Rectal smooth muscle tissue (tissue), 1 donor: ENCODE results near the gene MRPS23.

Experiments used
- H3K27ac ChIP-seq: one replicate; pipeline ENCODE4 v1.7.0; 2013; ENCODE audit warnings: low read depth, low read length, inconsistent platforms
- H3K27me3 ChIP-seq: one replicate; pipeline ENCODE4 v1.7.0; 2013; ENCODE audit warnings: low read length; ENCODE audit not compliant: control insufficient read depth, insufficient read depth
- H3K36me3 ChIP-seq: one replicate; pipeline ENCODE4 v1.7.0; 2013; ENCODE audit warnings: low read length; ENCODE audit not compliant: control insufficient read depth, insufficient read depth
- H3K4me1 ChIP-seq: one replicate; pipeline ENCODE4 v1.7.0; 2013; ENCODE audit warnings: low read length; ENCODE audit not compliant: control insufficient read depth, insufficient read depth
- H3K4me3 ChIP-seq: one replicate; pipeline ENCODE4 v1.7.0; 2013; ENCODE audit warnings: low read length
- H3K9ac ChIP-seq: one replicate; pipeline ENCODE4 v1.7.0; 2013; ENCODE audit warnings: low read length

MRPS23 gene

DNA sequence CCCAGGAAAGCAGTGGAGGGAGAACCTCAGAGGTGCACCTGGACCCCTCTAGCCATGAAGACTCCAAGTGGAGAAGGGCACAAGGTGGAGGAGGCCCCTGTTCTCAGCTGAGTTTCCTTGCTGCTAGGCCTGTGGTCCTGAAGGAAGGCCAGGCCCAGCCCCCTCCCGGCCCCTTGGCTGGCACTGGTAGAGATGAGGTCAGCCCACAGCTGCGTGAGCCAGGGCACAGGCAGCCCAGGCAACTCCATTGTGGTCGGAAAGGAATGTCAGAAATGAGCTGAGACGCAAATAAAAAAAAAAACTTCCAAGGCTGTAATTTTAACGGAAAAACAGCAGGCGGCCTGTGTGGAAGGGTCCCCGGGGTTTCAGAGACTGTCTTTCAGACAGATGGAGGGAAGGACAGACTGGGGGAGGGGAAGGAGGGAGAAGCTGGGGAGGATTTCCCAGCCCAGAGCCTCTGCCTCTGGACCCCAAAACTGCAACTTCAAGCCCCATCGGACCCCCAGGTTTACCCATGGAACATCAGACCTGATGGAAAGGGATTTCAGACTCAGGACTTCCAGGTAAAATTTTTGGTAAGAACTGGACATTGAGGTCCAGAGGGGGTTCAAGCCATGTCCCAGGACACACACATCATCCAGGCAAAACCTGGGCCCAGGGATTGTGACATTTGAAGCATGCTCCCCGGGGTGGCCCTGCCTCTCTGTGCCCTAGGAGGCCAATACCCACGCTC, 25.6 kb upstream of the MRPS23 start:
- peaks cover 6% of the 10 kb centered on the region for H3K36me3 ChIP-seq
- no peaks in the 10 kb centered on the region for H3K27me3 ChIP-seq
- peak overlapping the region; percentile 93 for H3K27ac ChIP-seq
- no peak overlapping the region for H3K4me3 ChIP-seq
- peaks cover 73% of the 10 kb centered on the region for H3K4me1 ChIP-seq
- no peak overlapping the region for H3K9ac ChIP-seq

DNA sequence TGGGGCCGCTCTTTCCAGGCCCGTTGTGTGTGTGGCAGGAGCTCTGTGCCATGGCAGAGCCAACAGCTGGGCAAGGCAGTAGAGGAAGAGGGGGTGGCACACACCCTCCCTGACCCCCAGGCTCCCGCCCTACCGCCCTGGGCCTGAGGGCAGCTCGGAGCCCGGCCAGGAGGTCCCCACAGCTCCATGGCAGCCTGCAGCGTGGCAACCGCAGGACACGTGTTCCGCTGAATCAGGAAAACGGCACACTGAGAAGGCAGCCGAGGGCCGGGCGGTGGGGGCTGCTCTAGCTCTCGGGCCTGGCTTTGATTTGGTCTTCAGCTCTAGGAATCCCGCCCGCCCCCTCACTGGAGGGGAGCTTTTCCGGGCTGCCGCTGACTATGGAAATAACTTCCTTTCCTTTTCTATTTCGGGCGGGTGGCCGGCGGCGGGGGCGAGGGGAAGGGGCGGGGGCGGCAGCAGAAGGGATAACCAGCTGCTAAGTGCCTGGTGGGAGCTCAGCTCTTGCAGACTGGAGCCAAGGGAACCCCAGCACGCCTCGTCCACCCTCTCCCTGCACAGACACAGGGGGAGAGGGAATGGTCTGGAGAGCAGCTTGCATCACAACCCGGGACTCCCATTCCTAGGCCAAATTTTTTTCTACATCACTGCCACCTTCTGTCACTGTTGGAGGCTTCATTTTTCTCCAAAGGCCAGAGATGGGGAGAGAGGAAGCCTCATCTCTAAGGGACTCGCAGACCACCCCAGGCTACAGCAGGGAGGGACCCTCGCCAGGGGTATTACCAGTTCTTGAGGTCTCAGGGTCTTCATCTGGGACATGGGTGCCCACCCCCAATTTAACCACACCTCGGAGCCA, 24.8 kb upstream of the MRPS23 start:
- Histone ChIP-seq H3K27me3 (no peaks in the 10 kb centered on the region), H3K4me1 (peaks cover 68% of the 10 kb centered on the region), H3K4me3 (peak overlapping the region; percentile 4), H3K36me3 (peaks cover 8% of the 10 kb centered on the region), H3K27ac (peak overlapping the region; percentile 93), H3K9ac (no peak overlapping the region)

DNA sequence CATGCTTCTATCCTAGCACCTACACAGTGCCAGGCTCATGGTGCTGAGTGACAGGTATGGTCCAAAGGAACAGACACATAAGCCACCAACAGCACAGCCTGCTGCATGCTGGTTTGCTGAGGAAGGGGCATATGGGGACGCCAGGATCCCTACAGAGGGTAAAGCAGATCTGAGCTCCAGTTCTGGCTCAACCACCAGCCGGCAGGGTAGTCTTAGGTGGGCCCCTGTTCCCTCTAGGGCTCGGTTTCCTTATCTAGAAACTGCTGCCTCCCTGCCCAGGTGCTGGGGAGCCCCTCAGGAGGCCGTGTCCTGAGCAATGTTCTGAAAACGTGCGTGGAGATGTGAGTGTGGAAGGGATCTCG, 24.2 kb upstream of the MRPS23 start:
- peaks cover 68% of the 10 kb centered on the region for H3K4me1 ChIP-seq
- H3K9ac ChIP-seq: no peak overlapping the region
- H3K27me3 ChIP-seq: no peaks in the 10 kb centered on the region
- peaks cover 4% of the 10 kb centered on the region for H3K36me3 ChIP-seq
- H3K27ac ChIP-seq: peak overlapping the region; percentile 93
- H3K4me3 ChIP-seq: peak overlapping the region; percentile 4

DNA sequence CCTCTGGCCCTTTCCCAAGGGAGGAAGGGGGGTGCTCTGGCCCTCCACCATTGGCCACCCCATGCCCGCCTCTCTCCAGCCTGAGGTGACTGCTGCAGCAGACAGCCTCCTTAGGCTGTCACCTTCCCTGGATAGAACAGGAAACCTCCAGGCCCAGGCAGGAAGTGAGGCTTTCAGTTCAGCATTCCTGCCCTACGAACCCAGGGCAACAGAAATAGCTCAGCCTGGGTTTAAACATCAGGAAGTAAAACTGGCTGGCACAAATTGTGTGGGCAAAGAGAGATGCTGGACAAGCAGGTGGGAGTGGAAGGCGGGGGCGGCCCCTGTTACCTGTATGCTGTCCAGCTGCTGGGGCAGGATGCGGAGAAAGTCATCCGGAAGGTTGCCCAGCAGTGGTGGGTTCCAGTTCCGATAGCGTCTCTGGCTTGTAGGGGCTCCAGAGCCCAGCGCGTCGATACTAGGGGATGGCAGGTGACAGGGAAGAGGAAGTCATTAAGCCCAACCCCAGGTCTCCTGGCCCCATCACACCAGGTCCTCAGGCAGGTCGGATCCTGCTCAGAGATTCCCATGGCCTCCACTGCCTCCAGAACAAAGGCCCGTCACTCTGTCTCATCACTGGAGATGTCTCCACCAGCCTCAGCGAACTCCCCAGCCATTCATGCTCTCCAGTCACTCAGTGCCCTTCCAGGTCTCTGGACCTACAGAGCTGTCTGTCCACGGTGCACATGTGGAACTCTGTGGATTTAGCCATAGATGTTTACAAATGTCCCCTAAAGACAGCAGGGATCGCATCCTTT, 23.6 kb upstream of the MRPS23 start:
- Histone ChIP-seq H3K4me1 (peaks cover 70% of the 10 kb centered on the region), H3K27me3 (no peaks in the 10 kb centered on the region), H3K9ac (no peak overlapping the region), H3K36me3 (peaks cover 2% of the 10 kb centered on the region), H3K27ac (peak overlapping the region; percentile 93), H3K4me3 (no peak overlapping the region)

DNA sequence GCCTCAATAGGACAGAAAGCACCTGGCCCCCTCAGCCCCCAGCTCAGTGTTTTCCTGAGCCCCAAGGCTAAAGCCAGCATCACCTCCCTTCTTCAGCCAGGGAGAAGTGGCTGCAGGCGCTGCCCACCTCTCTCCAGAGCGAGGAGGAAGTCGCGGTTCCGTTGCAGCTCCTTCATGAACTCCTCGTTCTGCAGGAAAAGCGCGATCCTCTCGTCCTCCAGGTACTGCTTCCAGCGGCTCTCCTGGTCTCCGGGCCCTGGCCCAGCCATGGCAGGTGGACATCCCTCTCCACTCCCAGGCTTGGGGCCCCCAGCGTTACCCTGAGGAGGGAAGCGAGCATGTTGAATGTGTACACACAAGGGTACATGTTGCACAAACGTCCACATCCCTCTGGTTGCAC, 22.7 kb upstream of the MRPS23 start:
- no peaks in the 10 kb centered on the region for H3K27me3 ChIP-seq
- peaks cover 2% of the 10 kb centered on the region for H3K36me3 ChIP-seq
- H3K4me3 ChIP-seq: no peak overlapping the region
- no peak overlapping the region for H3K9ac ChIP-seq
- peak overlapping the region; percentile 57 for H3K27ac ChIP-seq
- H3K4me1 ChIP-seq: peaks cover 73% of the 10 kb centered on the region

DNA sequence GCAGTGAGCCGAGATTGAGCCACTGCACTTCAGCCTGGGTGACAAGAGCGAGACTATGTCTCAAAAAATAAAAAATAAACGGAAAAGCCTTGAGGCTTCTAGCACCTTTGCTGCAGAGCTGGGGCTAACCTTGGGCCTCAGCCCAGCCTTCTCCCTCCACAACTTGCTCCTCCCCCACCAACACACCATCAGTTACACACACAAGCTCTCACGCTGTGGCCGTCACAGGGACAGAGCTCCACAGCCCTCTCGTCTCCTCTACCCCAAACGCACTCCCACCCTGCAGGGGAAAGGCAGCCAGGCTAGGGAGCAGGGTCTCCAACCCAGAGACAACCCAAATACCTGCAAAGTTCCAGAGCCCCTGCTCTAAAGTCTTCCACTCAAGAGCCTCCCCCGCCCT, 22.0 kb upstream of the MRPS23 start:
- Histone ChIP-seq H3K4me3 (no peak overlapping the region), H3K9ac (no peak overlapping the region), H3K27me3 (no peaks in the 10 kb centered on the region), H3K4me1 (peaks cover 75% of the 10 kb centered on the region), H3K27ac (peak overlapping the region; percentile 57), H3K36me3 (peaks cover 2% of the 10 kb centered on the region)

DNA sequence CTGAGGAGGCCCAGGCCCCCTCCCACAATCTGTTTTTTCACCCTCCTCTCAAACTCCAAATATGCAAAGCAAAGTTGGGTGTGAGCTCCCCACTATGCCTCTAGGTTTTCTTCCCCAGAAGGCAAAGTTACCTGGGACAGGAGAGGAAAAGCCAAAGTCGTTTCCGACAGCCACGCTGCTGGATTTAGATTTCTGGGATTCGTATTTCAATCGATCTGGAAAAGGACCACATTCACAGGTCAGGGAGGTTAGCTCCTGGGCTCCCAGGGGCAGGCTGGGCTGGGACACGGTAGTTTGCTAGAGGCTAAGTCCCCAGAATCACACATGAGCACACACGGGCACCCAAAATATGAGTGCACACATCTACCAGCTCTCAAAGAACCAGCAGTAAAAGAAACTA, 21.3 kb upstream of the MRPS23 start:
- H3K27me3 ChIP-seq: no peaks in the 10 kb centered on the region
- H3K4me1 ChIP-seq: peaks cover 68% of the 10 kb centered on the region
- H3K9ac ChIP-seq: no peak overlapping the region
- H3K27ac ChIP-seq: no peak overlapping the region
- no peak overlapping the region for H3K4me3 ChIP-seq
- H3K36me3 ChIP-seq: peaks cover 2% of the 10 kb centered on the region

DNA sequence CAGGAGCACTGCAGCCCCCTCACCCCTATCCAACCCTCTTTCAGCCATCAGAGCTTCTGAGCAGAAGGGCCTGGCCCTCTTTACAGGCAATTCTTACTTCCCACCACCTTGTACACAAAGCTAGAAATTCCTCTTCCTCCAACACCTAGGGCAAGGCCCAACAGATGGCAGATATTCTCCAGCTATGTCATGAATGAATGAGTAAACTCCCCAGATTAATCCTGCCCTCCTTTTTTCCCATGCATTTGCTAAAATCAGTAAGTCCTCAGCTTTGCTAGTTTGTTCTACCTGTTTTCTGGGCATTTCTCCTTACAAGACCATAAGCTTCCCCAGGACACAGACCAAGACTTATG, 20.4 kb upstream of the MRPS23 start:
- H3K27me3 ChIP-seq: no peaks in the 10 kb centered on the region
- peaks cover 2% of the 10 kb centered on the region for H3K36me3 ChIP-seq
- peaks cover 60% of the 10 kb centered on the region for H3K4me1 ChIP-seq
- no peak overlapping the region for H3K4me3 ChIP-seq
- H3K27ac ChIP-seq: peak overlapping the region; percentile 86
- H3K9ac ChIP-seq: no peak overlapping the region

DNA sequence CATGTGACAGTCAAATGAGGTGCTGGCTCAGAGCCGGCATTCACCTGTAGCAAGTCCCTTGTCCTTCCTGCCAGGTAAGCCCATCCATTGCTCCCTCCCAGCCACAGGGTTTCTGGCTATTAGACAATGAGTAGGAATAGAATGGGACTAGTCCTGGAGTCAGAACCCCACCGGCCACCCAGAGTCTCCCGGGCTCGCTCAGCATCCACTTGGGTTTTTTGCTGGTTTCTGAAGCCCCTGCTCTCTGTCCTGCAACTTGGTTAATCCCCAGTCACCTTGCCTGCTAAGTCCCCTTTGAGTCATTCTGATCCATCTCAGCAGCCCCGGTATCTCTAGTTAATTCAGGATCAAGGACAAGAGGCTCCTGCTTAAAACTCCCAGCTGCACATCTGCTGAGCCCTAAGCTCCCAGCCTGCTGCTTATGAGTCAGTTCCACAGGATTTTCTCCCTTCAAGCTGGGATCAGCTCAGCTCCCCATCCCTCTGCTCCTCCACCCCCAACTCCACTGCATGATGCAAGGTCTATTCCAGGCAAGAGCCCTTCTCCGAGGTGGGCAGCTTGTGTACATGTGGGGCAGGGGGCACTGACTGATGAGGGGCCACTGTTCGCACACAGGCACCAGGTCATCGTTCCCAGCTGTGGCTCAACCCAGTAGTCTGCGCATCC, 19.9 kb upstream of the MRPS23 start:
- Histone ChIP-seq H3K9ac (no peak overlapping the region), H3K27ac (peak overlapping the region; percentile 86), H3K27me3 (no peaks in the 10 kb centered on the region), H3K36me3 (peaks cover 2% of the 10 kb centered on the region), H3K4me3 (no peak overlapping the region), H3K4me1 (peaks cover 55% of the 10 kb centered on the region)

DNA sequence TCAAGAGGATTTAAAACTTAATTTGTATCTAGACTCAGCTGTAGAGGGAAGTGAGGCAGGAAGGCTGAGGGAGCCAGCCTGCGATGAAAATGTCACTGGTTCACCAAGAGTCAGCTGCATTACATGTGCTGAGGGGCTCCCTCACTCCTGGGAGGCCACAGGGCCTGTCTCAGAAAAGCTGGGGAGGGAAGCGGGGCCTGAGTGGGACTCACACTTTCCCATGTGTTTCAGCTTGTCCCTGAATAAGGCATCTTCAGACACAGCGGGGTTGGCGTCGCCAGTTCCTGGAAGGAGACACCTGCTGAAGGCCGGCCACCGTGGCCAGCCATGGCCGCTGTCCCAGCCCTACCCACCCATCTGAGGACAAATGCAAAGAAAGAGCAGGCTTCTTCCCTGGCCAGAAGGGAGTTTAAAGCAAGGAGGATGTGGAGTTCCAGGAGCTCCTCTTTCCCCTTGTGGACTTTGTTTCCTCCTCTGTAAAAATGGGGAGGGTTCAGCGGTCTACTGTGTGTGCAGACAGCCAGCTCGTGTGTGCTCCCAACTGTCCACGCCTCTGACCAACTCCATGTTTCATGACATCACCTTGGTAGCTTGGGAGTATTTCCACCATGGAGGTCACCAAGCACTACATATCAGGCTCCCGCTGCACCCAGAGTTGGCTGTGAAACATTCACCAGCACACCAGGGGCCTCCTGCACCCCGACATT, 19.2 kb upstream of the MRPS23 start:
- peak overlapping the region; percentile 86 for H3K27ac ChIP-seq
- H3K4me1 ChIP-seq: peaks cover 50% of the 10 kb centered on the region
- H3K9ac ChIP-seq: no peak overlapping the region
- no peak overlapping the region for H3K4me3 ChIP-seq
- peaks cover 2% of the 10 kb centered on the region for H3K36me3 ChIP-seq
- no peaks in the 10 kb centered on the region for H3K27me3 ChIP-seq

DNA sequence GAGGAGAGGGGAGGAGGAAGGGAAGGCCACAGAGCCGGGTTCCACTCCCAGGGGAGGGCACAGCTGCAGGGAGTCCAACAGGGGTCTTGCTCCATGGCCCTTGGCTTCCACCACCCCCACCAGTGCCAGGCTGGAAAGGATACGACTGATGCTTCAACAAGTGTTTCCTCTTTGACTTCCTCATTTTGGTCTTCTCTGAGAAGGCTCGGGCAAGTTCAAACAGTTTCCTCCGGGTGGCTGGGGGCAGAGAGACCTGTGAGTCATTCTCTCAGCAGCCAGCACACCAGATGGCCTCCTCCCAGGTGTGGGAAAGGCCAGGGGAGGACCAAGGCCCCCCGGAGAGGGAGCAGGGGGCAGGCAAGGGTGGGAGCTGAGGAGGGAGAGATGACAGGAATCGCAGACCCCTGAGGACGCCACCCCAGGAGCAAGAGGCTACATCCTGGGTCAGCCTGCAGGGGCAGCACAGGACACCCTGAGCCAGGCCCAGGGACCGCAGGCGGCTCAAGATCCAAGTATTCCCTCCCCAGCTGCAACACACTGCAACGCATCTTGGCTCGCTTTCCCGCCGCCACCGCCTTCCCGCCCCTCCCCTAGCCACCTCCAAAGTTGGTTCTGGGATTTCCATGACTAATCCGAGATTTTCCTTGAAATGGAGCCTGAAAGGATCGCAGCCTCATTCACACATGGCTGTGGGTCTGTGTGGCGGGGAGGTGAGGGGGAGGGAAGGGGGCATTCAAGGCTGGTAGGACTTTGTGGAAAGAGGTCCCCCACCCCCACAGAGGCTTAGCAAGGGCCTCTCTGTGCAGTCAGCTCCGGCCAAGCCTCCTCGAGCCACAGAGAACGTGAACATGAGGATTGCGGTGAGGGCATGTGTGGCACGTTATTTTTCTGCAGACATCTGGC, 18.4 kb upstream of the MRPS23 start:
- Histone ChIP-seq H3K27ac (peak overlapping the region; percentile 86), H3K36me3 (peaks cover 2% of the 10 kb centered on the region), H3K4me1 (peaks cover 43% of the 10 kb centered on the region), H3K4me3 (no peak overlapping the region), H3K27me3 (no peaks in the 10 kb centered on the region), H3K9ac (peak overlapping the region; percentile 6)
